SK-N-MC (cell line): ENCODE results near the gene L3MBTL4.

Experiments
- DNase-seq: peaks from one replicate; pipeline ENCODE4 v3.0.0-alpha.2; 2011; ENCODE audit warnings: low read depth, low spot score
- H3K27ac ChIP-seq: fragments of 200-600 bp; sonication (generic); 2 replicates; pipeline ENCODE4 v1.5.1; 2016; ENCODE audit warnings: mixed run types
- H3K36me3 ChIP-seq: fragments of 200-600 bp; sonication (generic); 2 replicates; pipeline ENCODE4 v1.6.1; 2017; ENCODE audit warnings: antibody characterized with exemption, low read length, mixed read lengths; ENCODE audit not compliant: insufficient read depth
- H3K4me3 ChIP-seq: fragments of 200-600 bp; sonication (generic); 2 replicates; pipeline ENCODE4 v1.5.1; 2016
- H3K9ac ChIP-seq: fragments of 200-600 bp; sonication (generic); 2 replicates; pipeline ENCODE4 v1.8.0; 2017; ENCODE audit warnings: mixed run types, mixed read lengths; ENCODE audit not compliant: insufficient read length
- H3K9me3 ChIP-seq: fragments of 200-600 bp; sonication (generic); 2 replicates; pipeline ENCODE4 v1.6.1; 2017; ENCODE audit warnings: low read depth, mild to moderate bottlenecking, antibody characterized with exemption, low read length, moderate library complexity, mixed read lengths
- EZH2 ChIP-seq: fragments of 200-600 bp; sonication (generic); IDR thresholded peaks from one replicate; pipeline ENCODE4 v1.6.1; 2017; ENCODE audit warnings: antibody characterized with exemption
- FOXP2 ChIP-seq: optimal IDR thresholded peaks from 2 replicates; pipeline ENCODE3; 2011; ENCODE audit warnings: mild to moderate bottlenecking, moderate library complexity; ENCODE audit not compliant: insufficient read depth; ENCODE audit errors: extremely low read length, control extremely low read depth
- POLR2AphosphoS5 ChIP-seq: IDR thresholded peaks from 2 replicates; pipeline ENCODE4 v1.6.1; 2012; ENCODE audit warnings: mild to moderate bottlenecking, low read depth, low read length, borderline replicate concordance

Gene L3MBTL4

DNA sequence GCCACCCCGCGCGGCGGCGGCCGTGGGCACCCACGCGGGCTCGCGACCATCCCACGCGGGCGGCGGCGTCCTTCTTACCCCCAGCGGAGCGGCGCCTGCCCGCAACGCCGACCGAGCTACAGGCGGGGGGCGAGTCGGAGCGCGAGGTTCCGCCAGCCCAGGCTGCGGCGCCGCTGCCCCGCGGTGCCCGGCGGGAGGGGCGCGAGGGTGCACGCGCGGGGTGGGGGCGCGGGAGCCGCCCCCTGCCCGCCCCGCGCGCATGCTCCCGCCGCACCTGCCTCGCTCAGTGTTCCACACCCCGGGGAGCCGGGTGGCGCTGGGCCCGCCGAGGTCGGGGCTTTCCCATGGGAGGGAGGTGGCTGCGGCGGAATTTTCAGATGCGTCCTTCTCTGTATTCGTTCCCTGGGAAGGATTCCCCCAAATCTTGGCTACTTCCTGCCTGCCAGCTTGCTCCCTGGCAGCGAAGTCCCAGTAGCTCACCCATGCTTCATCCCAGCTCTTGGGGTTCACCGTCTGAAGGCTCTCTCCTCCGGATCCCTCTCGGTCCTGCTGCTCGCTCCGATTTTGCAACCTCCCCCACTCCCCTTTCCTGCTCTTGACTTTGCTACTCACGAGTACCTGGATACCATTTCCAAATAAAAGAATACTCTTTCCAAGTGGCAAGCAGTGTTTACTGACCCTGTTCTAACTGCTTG lies at the start of gene L3MBTL4:
L3MBTL4 (minus strand) TSS at position 189 of the 695 bp plus-strand sequence. CDS start 103,286 bp downstream, outside the sequence.
- H3K9me3 ChIP-seq, result no peaks in the 10 kb centered on the region
- DNase-seq, result no peak
- no peaks in the 10 kb centered on the region for H3K36me3 ChIP-seq
- H3K4me3 ChIP-seq, result peak within 1 kb of the TSS; percentile 84
- H3K27ac ChIP-seq, result no peak within 1 kb of the TSS
- peak within 1 kb of the TSS; percentile 77 for H3K9ac ChIP-seq
- peak; percentile 26; the same call in 1 of the 2 replicates for TF ChIP-seq POLR2AphosphoS5
- no peak for TF ChIP-seq FOXP2

DNA sequence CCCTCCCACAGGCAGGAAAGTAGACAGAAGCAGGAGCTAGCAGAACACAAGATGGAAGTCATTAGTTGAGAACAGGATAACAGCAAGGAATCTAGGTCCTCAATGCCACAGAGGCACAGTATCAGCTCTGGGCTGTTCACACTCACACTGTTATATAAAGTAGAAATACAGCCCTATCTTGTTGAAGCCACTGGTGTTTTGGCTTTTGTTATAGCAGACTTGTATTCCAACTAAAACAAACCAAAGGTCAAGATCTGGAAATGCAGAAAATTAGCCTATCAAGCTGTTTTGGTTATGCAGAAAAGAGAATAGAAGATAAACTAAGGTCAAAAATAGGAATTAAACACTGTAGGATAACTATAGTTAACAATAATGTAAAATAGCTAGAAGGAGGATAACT lies 37.5 kb upstream of the L3MBTL4 start:
- Histone ChIP-seq H3K9ac (no peak overlapping the region), H3K9me3 (no peaks in the 10 kb centered on the region), H3K27ac (no peak overlapping the region), H3K4me3 (no peak overlapping the region), H3K36me3 (no peaks in the 10 kb centered on the region)
- no peak for DNase-seq
- no peak for TF ChIP-seq EZH2
- TF ChIP-seq FOXP2, result no peak
- no peak for TF ChIP-seq POLR2AphosphoS5

DNA sequence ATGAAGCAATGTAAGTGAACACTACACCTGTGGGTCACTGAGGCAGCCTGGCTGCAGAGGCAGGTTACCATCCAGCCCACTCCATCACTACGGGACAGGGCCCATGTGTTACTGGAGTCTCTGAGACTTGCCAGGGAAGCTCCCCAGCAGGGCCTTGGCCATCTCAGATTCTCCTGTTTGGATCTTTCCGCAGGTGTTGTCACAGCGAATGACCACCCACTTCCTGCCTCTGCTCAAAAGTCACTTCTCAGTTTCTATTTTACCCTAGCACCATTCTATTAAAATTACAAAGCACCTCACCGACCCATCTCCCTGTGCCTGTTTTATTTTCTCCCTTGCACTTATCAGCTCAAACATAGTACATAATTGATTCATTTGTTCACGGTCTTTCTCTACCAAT lies 34.5 kb upstream of the L3MBTL4 start:
- Histone ChIP-seq H3K9ac (no peak overlapping the region), H3K9me3 (no peaks in the 10 kb centered on the region), H3K36me3 (no peaks in the 10 kb centered on the region), H3K27ac (no peak overlapping the region), H3K4me3 (no peak overlapping the region)
- no peak for TF ChIP-seq EZH2
- no peak for DNase-seq

DNA sequence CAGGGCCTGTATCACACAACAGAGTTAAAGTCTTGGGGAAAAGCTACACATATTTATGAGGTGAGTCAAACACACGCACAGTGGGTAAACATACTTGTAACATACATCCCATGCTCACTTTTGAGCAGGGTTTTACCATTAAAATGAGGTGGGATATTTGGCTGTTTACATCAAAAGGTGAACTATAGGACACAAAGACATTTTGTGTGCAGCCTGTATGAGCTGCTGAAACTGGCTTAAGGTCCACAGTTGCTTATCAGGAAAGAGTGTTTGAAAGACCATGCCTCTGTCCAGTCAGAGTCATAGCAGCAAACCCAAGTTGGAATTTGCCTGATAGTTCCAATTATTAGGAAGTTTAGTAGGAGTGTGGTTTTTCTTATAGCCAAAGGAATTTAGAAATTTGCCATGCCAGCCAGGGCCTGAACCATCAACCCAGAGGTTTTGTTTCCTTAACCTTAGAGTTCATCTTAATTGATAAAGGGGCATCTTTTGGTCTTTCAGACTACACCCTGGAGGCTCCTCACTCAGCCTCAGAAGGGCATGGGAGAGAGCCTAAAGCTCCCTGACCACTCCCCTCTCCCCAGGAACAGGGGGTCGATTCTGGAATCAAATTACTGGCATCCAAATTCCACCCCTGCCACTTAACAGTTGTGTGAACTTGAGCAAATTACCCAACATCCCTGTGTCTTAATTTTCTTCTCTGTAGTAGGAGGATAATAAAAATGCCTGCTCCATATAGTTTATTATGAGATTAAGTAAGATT lies 29.9 kb upstream of the L3MBTL4 start:
- Histone ChIP-seq H3K9ac (no peak overlapping the region), H3K4me3 (no peak overlapping the region), H3K27ac (no peak overlapping the region), H3K36me3 (no peaks in the 10 kb centered on the region), H3K9me3 (no peaks in the 10 kb centered on the region)
- no peak for TF ChIP-seq FOXP2
- no peak for TF ChIP-seq POLR2AphosphoS5
- TF ChIP-seq EZH2, result no peak
- DNase-seq, result no peak

DNA sequence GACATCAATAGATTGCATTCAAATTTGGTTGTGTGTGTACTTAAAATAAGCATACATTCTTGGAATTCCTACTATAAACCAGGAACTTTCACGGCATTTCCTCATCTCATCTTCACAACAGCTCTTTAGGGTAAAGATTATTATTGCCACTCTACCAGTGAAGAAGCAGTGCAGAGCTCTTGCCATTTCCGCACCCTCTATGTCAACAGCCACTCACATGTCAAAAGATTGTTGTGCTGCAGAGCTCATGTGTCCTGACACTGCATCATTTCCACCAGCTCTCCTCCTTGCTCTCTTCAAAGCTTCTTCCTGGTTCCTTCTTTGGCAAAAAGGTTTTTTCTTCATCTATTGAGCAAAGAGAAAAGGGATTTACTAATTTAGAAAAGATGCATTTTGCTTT lies 26.5 kb upstream of the L3MBTL4 start:
- no peak overlapping the region for H3K9ac ChIP-seq
- H3K36me3 ChIP-seq, result no peaks in the 10 kb centered on the region
- no peak for TF ChIP-seq POLR2AphosphoS5
- no peak for TF ChIP-seq FOXP2
- no peak for TF ChIP-seq EZH2
- H3K27ac ChIP-seq, result no peak overlapping the region
- no peak for DNase-seq
- H3K4me3 ChIP-seq, result no peak overlapping the region
- H3K9me3 ChIP-seq, result no peaks in the 10 kb centered on the region

DNA sequence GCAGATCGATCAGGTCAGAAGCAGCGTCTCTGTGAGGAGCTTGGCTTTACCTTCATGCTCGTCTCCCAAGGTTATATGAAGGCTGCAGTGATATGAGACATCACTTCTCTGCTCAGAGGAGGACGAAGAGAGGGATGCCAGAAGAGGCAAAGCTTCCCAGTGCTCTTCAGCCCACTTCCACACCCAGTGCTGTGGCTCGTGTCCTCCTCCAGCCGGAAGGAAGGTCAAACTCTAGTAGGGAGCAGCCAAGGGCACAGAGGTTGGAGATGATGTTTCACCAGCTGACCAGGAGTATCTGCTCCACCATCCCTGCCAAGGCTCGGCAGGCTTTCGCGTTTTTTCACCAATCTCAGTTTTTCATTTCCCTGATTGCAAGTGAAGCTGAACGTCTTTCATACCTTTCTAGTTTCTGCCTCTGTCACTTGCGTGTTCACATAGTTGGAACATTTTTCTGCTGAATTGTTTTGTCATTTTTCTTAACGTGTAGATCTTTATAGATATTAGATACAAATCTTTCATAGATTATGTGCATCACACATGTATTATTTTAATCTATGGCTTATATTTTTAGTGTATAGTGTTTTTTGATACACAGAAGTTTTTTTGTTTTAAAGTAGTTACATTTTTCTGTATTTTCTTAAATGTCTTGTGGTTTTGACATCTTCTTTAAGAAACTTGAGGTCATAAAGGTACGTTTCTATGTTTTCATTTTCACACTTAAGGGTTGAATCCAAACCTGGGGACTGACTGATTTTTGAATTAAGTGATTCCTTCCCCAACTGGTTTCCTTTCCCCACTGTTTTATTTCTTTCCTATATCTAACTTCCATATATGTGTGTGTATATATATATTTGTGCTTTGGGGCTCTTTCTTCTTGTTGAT lies 23.5 kb upstream of the L3MBTL4 start:
- Histone ChIP-seq H3K9ac (no peak overlapping the region), H3K36me3 (no peaks in the 10 kb centered on the region), H3K4me3 (no peak overlapping the region), H3K9me3 (no peaks in the 10 kb centered on the region), H3K27ac (no peak overlapping the region)
- TF ChIP-seq POLR2AphosphoS5, result no peak
- DNase-seq, result no peak

DNA sequence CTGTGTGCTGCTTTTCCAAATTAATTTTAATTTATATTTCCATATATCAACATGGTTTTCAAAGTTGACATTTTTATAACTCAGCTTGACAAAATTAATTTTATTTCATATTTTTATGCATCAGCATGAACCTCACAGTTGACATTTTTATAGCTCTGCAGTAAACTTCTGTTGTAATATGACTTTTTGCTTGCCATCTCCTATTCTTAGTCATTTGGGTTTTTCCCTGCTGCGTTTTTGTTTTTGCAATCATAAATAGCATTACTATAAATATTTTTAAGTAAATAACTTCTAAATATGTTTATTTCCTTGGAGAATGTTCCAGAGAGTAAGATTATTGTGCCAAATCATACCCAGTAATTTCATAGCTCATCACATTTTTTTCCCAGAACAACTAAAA lies 21.0 kb upstream of the L3MBTL4 start:
- H3K4me3 ChIP-seq, result no peak overlapping the region
- no peak overlapping the region for H3K27ac ChIP-seq
- no peak overlapping the region for H3K9ac ChIP-seq
- TF ChIP-seq FOXP2, result no peak
- TF ChIP-seq EZH2, result no peak
- no peak for TF ChIP-seq POLR2AphosphoS5
- no peaks in the 10 kb centered on the region for H3K9me3 ChIP-seq
- no peak for DNase-seq
- H3K36me3 ChIP-seq, result no peaks in the 10 kb centered on the region

DNA sequence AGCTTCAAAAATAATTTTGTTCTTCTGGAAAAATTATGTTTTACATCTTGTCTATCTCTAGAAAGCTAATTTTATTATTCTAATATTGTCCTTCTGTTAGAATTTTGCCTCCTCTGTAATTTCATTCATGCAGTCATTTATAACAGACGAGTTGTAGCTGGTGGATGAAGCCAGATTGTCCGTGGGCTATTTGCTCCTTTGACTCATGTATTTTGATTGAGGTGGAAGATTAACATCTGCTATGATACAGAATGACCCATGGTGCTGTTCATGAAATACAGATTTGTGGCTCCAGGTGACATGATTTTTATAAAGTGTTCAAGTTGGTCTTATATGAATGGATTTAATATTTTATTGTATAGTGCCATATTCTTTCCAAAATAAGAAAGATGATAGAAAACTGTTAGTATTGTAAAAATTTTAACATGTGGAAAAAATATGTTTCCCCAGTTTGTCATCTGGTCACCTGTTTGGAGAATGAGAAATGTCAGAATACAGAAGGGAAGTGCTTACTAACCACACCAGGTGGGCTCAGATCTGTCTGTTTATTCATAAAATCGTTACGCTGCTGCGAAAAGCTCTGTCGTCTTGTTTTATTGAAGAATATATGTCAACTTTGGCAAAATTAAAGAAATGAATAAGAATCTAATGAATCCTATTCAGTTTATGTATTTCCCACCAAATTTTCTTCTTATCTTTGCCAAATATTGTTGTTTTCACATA lies 20.4 kb upstream of the L3MBTL4 start:
- Histone ChIP-seq H3K36me3 (no peaks in the 10 kb centered on the region), H3K27ac (no peak overlapping the region), H3K9me3 (no peaks in the 10 kb centered on the region), H3K4me3 (no peak overlapping the region), H3K9ac (no peak overlapping the region)
- no peak for DNase-seq
- TF ChIP-seq POLR2AphosphoS5 (no peak), FOXP2 (no peak), EZH2 (no peak)
